Measurements from ENCODE around the gene AMOTL1.

Gene AMOTL1, protein sequence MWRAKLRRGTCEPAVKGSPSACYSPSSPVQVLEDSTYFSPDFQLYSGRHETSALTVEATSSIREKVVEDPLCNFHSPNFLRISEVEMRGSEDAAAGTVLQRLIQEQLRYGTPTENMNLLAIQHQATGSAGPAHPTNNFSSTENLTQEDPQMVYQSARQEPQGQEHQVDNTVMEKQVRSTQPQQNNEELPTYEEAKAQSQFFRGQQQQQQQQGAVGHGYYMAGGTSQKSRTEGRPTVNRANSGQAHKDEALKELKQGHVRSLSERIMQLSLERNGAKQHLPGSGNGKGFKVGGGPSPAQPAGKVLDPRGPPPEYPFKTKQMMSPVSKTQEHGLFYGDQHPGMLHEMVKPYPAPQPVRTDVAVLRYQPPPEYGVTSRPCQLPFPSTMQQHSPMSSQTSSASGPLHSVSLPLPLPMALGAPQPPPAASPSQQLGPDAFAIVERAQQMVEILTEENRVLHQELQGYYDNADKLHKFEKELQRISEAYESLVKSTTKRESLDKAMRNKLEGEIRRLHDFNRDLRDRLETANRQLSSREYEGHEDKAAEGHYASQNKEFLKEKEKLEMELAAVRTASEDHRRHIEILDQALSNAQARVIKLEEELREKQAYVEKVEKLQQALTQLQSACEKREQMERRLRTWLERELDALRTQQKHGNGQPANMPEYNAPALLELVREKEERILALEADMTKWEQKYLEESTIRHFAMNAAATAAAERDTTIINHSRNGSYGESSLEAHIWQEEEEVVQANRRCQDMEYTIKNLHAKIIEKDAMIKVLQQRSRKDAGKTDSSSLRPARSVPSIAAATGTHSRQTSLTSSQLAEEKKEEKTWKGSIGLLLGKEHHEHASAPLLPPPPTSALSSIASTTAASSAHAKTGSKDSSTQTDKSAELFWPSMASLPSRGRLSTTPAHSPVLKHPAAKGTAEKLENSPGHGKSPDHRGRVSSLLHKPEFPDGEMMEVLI

DNA sequence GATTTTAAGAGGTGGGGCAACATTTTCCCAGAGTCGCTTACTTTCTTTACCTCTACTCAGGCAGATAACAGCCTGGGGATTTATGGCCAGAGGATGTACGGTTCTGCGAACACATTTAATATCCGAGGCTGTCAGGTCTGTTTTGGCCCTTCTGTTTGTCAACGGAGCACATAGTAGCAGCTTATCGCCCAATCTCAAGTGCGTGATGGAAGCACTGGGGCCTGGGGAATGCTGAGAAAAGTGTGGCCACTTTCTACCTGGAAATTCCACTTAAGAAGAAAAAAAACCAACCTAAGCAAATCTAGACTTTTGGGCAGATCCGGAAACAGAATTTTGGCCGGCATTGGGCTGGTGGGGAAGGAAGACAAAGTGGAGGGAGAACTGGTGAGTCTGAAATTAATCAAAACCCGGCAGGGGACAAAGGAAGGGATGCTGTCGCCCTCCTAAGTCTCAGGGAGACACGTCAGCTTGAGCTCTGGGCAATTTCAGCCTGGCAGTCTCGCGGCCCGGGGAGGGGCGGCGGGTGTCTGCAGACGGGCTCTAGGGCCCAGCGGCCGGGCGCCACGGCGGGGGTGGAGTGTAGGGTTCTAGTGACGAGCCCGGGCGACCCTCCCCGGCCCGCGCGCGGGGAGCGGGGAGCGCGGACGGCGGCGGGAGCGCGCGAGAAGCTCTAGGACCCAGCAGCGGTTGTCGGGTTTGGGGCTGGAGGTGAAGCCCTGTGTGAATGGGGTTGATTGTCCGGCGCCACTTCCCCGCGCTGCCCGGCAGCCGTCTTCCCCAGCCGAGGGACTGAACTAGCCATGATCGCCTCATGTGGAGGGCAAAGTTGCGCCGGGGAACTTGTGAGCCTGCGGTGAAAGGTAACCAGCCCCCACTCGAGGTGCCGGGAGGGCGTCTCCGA is at the start of gene AMOTL1:
Gene AMOTL1, plus strand, starts transcription at position 656 of the 901 bp plus-strand sequence. Its CDS starts 156 bp downstream, at position 812.
- H3K9ac ChIP-seq (ENCODE audit: low read depth, low read length), result peak within 1 kb of the TSS; percentile 78
- H3K4me3 ChIP-seq (ENCODE audit: low read depth, low read length), result peak within 1 kb of the TSS; percentile 88
- H3K27me3 ChIP-seq (ENCODE audit: control insufficient read depth, insufficient read depth, low read length), result peaks cover 64% of the 10 kb centered on the region
- H3K9me3 ChIP-seq (ENCODE audit: control insufficient read depth, insufficient read depth, low read length), result no peaks in the 10 kb centered on the region
- no peaks in the 10 kb centered on the region for H3K36me3 ChIP-seq (ENCODE audit: control insufficient read depth, insufficient read depth, low read length)
- peaks cover 38% of the 10 kb centered on the region for H3K4me1 ChIP-seq (ENCODE audit: control insufficient read depth, insufficient read depth, low read length)

DNA sequence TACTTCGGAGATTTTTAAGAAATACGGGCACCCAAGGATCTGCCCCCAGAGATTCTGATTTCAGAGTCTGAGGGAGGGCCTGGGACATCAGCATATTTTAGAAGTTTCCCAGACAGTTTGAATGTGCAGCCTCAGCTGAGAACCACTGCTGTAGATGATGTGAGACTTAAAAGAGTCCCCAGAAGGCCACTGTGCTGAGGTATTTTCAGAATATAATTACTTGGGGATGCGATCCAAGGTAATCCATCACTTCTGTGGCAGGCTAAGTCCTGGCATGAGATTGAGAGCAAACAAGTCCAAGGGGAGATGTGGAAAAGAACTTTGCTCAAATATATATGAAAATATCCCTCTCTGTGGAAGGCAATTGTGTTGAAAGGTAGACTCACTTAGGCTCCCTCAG is 48.3 kb upstream of the AMOTL1 start:
- H3K4me3 ChIP-seq (ENCODE audit: low read depth, low read length), result no peak overlapping the region
- H3K4me1 ChIP-seq (ENCODE audit: control insufficient read depth, insufficient read depth, low read length), result no peaks in the 10 kb centered on the region
- H3K9ac ChIP-seq (ENCODE audit: low read depth, low read length), result no peak overlapping the region
- H3K9me3 ChIP-seq (ENCODE audit: control insufficient read depth, insufficient read depth, low read length), result no peaks in the 10 kb centered on the region
- H3K27me3 ChIP-seq (ENCODE audit: control insufficient read depth, insufficient read depth, low read length), result no peaks in the 10 kb centered on the region
- H3K36me3 ChIP-seq (ENCODE audit: control insufficient read depth, insufficient read depth, low read length), result no peaks in the 10 kb centered on the region

DNA sequence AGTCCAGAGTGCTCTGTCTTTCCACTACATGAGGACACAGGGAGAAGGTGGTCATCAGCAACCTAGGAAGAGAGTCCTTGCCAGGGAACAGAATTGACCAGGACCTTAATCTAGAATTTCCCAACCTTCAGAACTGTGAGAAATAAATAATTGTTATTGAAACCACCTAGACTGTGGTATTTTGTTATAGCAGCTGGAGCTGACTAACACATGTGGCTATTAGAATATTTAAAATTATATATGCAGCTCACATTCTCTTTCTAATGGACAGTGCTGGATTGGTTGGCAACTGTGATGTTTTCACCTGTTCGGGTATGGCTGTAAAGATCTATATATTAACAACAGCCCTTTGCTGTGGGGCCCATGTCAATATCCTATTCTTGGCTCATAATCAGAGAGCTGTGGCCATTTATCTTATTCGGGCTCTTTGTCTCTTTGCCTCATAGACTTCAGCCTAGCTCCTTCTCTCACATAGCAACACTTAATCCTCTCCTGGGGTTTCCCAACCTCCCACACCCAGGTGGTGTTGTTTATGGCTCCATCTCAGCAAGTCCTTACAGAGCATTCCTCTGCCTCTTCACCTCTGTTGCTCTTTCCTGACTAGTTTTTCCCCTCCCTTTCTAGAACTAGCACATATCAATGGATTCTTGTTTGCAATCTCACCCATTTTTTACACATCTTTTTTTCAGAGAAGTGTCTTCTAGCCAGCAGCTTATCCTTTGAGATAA is 46.4 kb upstream of the AMOTL1 start:
- Histone ChIP-seq H3K4me3 (ENCODE audit: low read depth, low read length) (no peak overlapping the region), H3K9ac (ENCODE audit: low read depth, low read length) (no peak overlapping the region), H3K27me3 (ENCODE audit: control insufficient read depth, insufficient read depth, low read length) (no peaks in the 10 kb centered on the region), H3K4me1 (ENCODE audit: control insufficient read depth, insufficient read depth, low read length) (no peaks in the 10 kb centered on the region), H3K9me3 (ENCODE audit: control insufficient read depth, insufficient read depth, low read length) (no peaks in the 10 kb centered on the region), H3K36me3 (ENCODE audit: control insufficient read depth, insufficient read depth, low read length) (no peaks in the 10 kb centered on the region)

DNA sequence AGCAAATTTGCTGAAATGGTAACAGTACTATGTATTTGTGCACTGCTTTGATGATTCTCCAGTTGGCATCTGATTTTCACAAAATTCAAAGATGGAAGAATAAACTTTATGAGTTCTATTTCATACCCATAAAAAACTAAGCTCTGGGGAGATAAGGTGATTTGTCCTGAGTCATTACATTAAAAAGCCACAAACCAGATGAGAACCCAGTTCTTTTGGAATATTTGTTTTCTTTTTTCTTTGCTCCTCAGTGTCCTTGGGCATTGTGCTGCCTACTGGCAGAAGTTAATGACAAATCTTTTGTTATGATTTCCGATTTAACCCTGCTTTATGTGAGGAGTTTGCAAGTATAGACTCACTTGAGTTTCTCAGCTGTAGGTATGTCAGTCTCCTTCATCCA is 45.4 kb upstream of the AMOTL1 start:
- Histone ChIP-seq H3K36me3 (ENCODE audit: control insufficient read depth, insufficient read depth, low read length) (no peaks in the 10 kb centered on the region), H3K4me1 (ENCODE audit: control insufficient read depth, insufficient read depth, low read length) (no peaks in the 10 kb centered on the region), H3K9ac (ENCODE audit: low read depth, low read length) (no peak overlapping the region), H3K9me3 (ENCODE audit: control insufficient read depth, insufficient read depth, low read length) (no peaks in the 10 kb centered on the region), H3K4me3 (ENCODE audit: low read depth, low read length) (no peak overlapping the region), H3K27me3 (ENCODE audit: control insufficient read depth, insufficient read depth, low read length) (no peaks in the 10 kb centered on the region)

DNA sequence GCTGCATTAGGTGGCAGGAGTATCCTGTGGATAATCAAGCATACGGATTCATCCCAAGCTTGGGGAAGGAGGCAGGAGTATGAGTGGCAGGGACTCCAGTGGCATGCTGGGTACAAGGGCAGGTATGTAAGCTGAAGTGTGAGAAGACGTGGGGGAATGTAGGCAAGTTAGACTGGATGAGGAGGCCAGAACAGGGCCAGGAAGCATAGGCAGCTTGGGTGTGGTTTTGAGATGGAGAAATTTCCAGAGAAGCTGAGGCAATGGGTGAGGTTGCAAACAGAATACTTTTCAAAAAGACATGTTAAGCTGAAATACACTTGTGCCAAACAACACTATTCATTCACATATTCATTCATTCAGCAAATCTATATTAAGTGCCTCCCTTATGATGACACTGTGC is 43.1 kb upstream of the AMOTL1 start:
- Histone ChIP-seq H3K4me3 (ENCODE audit: low read depth, low read length) (no peak overlapping the region), H3K27me3 (ENCODE audit: control insufficient read depth, insufficient read depth, low read length) (no peaks in the 10 kb centered on the region), H3K4me1 (ENCODE audit: control insufficient read depth, insufficient read depth, low read length) (no peaks in the 10 kb centered on the region), H3K9ac (ENCODE audit: low read depth, low read length) (no peak overlapping the region), H3K36me3 (ENCODE audit: control insufficient read depth, insufficient read depth, low read length) (no peaks in the 10 kb centered on the region), H3K9me3 (ENCODE audit: control insufficient read depth, insufficient read depth, low read length) (no peaks in the 10 kb centered on the region)

DNA sequence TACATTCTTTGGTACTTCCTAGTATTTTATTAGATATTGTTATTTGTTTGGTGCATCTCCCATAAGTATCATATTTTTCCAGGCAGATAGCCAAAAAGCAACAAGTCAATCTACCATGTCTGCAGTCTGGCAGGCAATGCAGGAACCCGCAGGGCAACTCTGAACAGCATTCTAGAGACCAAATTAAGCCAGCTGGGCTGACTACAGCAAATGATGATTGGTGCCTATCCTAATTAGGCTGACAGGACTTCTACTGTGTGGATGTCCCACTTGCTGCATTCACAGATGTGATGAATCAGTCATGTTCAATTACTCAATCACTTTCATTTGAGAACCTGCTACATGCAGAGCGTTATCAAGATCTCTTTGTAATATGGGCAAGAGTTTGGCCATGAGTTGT is 40.3 kb upstream of the AMOTL1 start:
- H3K4me1 ChIP-seq (ENCODE audit: control insufficient read depth, insufficient read depth, low read length), result no peaks in the 10 kb centered on the region
- H3K9me3 ChIP-seq (ENCODE audit: control insufficient read depth, insufficient read depth, low read length), result no peaks in the 10 kb centered on the region
- no peaks in the 10 kb centered on the region for H3K36me3 ChIP-seq (ENCODE audit: control insufficient read depth, insufficient read depth, low read length)
- peaks cover 2% of the 10 kb centered on the region for H3K27me3 ChIP-seq (ENCODE audit: control insufficient read depth, insufficient read depth, low read length)
- no peak overlapping the region for H3K4me3 ChIP-seq (ENCODE audit: low read depth, low read length)
- no peak overlapping the region for H3K9ac ChIP-seq (ENCODE audit: low read depth, low read length)

DNA sequence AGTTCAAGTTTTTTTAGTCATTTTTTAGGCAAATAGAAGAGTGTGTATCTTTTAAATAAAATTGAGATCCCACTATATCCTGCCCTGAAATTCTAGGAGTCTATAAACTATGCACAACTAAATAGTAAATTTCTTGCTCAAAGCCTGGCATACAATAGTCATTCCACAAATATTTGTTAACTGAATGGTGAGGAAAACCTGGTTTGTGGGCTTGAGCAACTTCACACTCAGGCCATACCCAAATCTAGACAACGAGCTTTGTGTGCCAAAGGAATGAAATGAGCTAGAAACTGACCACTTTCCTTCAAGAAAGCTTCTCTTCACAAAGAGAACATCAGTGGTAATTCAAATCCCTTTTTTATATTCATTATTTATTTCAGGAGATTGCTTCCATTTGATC is 39.6 kb upstream of the AMOTL1 start:
- no peak overlapping the region for H3K9ac ChIP-seq (ENCODE audit: low read depth, low read length)
- no peaks in the 10 kb centered on the region for H3K36me3 ChIP-seq (ENCODE audit: control insufficient read depth, insufficient read depth, low read length)
- H3K27me3 ChIP-seq (ENCODE audit: control insufficient read depth, insufficient read depth, low read length), result peaks cover 2% of the 10 kb centered on the region
- H3K4me3 ChIP-seq (ENCODE audit: low read depth, low read length), result no peak overlapping the region
- H3K9me3 ChIP-seq (ENCODE audit: control insufficient read depth, insufficient read depth, low read length), result no peaks in the 10 kb centered on the region
- H3K4me1 ChIP-seq (ENCODE audit: control insufficient read depth, insufficient read depth, low read length), result peaks cover 6% of the 10 kb centered on the region

DNA sequence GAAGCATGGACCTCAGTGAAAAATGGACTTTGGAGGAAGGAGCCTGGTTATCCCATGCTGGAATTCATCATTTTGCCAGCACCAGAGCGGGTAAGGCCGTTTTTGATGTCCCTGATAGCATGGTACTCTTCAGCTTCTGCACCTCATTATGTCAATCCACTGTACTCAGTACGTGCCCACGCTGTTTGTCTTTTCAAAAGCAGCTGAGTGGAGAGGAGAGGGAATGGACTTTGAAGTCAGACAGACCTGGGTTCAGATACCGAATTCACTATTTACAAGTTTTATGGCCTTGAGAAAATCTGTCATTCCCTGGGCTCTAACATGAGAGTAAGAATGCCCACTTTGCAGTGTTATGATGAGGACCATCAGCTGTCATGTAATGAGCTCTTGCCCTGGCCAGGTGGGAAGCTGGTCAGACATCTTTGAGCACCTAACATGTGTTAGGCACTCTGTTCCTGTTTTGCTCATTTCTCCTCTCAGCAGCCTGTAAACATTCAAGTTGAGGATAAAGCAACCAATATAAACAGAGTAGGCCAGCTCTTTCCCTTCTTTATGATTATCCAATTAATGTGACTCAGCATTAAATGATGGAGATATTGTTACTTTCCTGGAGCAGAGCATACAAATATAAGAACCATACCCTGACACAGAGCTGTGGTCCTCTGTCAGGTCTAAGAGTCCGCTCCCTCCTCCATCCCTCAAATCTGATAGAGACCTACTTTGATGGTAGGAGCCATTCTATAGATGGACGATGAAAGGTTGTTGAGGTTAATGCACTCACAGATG is 39.0 kb upstream of the AMOTL1 start:
- Histone ChIP-seq H3K4me1 (ENCODE audit: control insufficient read depth, insufficient read depth, low read length) (peaks cover 12% of the 10 kb centered on the region), H3K36me3 (ENCODE audit: control insufficient read depth, insufficient read depth, low read length) (no peaks in the 10 kb centered on the region), H3K27me3 (ENCODE audit: control insufficient read depth, insufficient read depth, low read length) (peaks cover 2% of the 10 kb centered on the region), H3K9ac (ENCODE audit: low read depth, low read length) (no peak overlapping the region), H3K9me3 (ENCODE audit: control insufficient read depth, insufficient read depth, low read length) (no peaks in the 10 kb centered on the region), H3K4me3 (ENCODE audit: low read depth, low read length) (no peak overlapping the region)

DNA sequence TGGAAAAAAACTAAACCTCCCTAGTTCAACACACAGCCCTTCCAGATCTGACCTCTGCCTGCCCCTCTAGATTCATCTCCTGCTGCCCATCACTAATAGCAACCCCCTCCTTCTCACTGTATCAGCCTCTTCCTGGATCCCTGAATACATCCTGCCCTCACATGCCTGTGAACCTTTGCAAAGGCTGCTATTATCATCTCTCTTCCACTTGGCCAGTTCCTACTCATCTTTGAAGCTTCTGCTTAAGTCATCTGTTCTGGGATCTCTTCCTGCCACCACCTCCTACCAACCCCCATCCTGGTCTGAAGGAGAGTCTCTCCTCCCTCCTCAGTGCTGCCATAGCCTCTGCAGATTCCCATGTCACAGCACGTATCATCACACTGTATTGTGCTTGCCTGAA is 38.0 kb upstream of the AMOTL1 start:
- H3K4me1 ChIP-seq (ENCODE audit: control insufficient read depth, insufficient read depth, low read length), result peaks cover 22% of the 10 kb centered on the region
- H3K9ac ChIP-seq (ENCODE audit: low read depth, low read length), result no peak overlapping the region
- no peak overlapping the region for H3K4me3 ChIP-seq (ENCODE audit: low read depth, low read length)
- H3K36me3 ChIP-seq (ENCODE audit: control insufficient read depth, insufficient read depth, low read length), result no peaks in the 10 kb centered on the region
- H3K9me3 ChIP-seq (ENCODE audit: control insufficient read depth, insufficient read depth, low read length), result no peaks in the 10 kb centered on the region
- H3K27me3 ChIP-seq (ENCODE audit: control insufficient read depth, insufficient read depth, low read length), result peaks cover 2% of the 10 kb centered on the region

DNA sequence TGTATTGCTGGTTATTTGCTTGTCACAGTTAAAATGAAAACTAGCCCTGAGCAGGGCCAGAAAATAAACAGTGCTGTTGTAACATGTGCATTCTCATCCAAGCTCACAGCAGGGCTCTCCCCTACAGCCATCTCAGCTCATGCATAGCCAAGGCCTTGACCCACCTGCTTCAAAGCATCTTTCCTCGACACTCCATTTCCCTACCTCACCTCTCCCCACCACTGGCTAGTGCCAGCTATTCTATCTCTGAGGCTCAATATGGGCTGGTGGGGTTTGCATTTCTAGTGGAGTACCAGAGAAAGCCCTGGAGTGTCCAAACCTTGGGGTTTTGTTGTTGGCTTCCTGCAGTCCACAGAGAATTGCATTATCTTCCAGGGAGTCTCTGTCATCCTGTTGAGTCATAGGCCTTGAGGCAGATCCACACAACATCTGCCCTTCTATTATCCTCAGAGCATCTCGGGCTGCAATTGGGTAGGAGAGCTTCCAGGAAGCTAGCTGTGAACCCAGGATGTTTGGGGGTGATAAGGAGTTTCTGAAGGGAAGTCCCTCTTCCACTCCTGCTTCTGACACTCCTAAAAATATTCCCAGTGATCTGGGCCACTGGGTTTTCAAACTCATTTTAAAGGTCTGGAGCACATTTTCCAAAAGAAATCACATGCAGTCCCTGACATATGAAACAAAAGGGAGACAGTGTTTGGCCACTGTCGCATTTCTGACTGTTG is 36.1 kb upstream of the AMOTL1 start:
- Histone ChIP-seq H3K9ac (ENCODE audit: low read depth, low read length) (no peak overlapping the region), H3K36me3 (ENCODE audit: control insufficient read depth, insufficient read depth, low read length) (no peaks in the 10 kb centered on the region), H3K4me3 (ENCODE audit: low read depth, low read length) (no peak overlapping the region), H3K27me3 (ENCODE audit: control insufficient read depth, insufficient read depth, low read length) (peaks cover 2% of the 10 kb centered on the region), H3K4me1 (ENCODE audit: control insufficient read depth, insufficient read depth, low read length) (peaks cover 26% of the 10 kb centered on the region), H3K9me3 (ENCODE audit: control insufficient read depth, insufficient read depth, low read length) (no peaks in the 10 kb centered on the region)
